Stomach smooth muscle (tissue), 2 donors: ENCODE data around the gene MYO3B.
"Not testable (repeated sequence)": the region's sequence is repeated elsewhere in the genome, so short reads cannot be mapped to it uniquely, and the experiment has no call there.

Experiments
- H3K27ac ChIP-seq: one replicate; pipeline ENCODE4 v1.7.0; 2013; ENCODE audit warnings: mild to moderate bottlenecking, low read length, inconsistent platforms
- H3K27me3 ChIP-seq, 2 donors: one replicate each; pipeline ENCODE4 v1.7.0; 2013; ENCODE audit warnings: low read length in 2 of 2; ENCODE audit not compliant: insufficient read depth in 2 of 2, control insufficient read depth in 1 of 2
- H3K36me3 ChIP-seq, 2 donors: one replicate each; pipeline ENCODE4 v1.7.0; 2013; ENCODE audit warnings: low read length in 2 of 2; ENCODE audit not compliant: control insufficient read depth in 2 of 2, insufficient read depth in 2 of 2
- H3K4me1 ChIP-seq: one replicate; pipeline ENCODE4 v1.7.0; 2013; ENCODE audit warnings: low read length; ENCODE audit not compliant: control insufficient read depth, insufficient read depth
- H3K4me3 ChIP-seq, 2 donors: one replicate each; pipeline ENCODE4 v1.7.0; 2013; ENCODE audit warnings: low read length in 2 of 2
- H3K9ac ChIP-seq, 2 donors: one replicate each; pipeline ENCODE4 v1.7.0; 2013; ENCODE audit warnings: low read length in 2 of 2, mild to moderate bottlenecking in 1 of 2
- H3K9me3 ChIP-seq, 2 donors: one replicate each; pipeline ENCODE4 v1.7.0; 2013; ENCODE audit warnings: low read length in 2 of 2; ENCODE audit not compliant: control insufficient read depth in 2 of 2
- donor health status: healthy.
- donor health status: Pancreatic carcinoma.

MYO3B gene

GRCh38 chr2:170665743-170666142, 487.8 kb downstream of the MYO3B start:
- H3K27ac ChIP-seq = no peak overlapping the region
- no peak overlapping the region for H3K4me3 ChIP-seq
- no peaks in the 10 kb centered on the region for H3K27me3 ChIP-seq
- H3K9ac ChIP-seq = no peak overlapping the region
- no peaks in the 10 kb centered on the region for H3K4me1 ChIP-seq
- H3K36me3 ChIP-seq = no peaks in the 10 kb centered on the region
- H3K9me3 ChIP-seq = no peaks in the 10 kb centered on the region

- Histone ChIP-seq H3K36me3 (no peaks in the 10 kb centered on the region), H3K9ac (no peak overlapping the region), H3K9me3 (no peaks in the 10 kb centered on the region), H3K4me1 (no peaks in the 10 kb centered on the region), H3K27me3 (no peaks in the 10 kb centered on the region), H3K27ac (no peak overlapping the region), H3K4me3 (no peak overlapping the region)
Observed at GRCh38 chr2:170669909-170670308, 492.0 kb downstream of the MYO3B start.

GRCh38 chr2:170670651-170671050, 492.7 kb downstream of the MYO3B start:
- H3K27ac ChIP-seq = no peak overlapping the region
- no peak overlapping the region for H3K9ac ChIP-seq
- H3K4me1 ChIP-seq = no peaks in the 10 kb centered on the region
- no peaks in the 10 kb centered on the region for H3K36me3 ChIP-seq
- H3K4me3 ChIP-seq = no peak overlapping the region
- H3K9me3 ChIP-seq = no peaks in the 10 kb centered on the region
- H3K27me3 ChIP-seq = no peaks in the 10 kb centered on the region

GRCh38 chr2:170671079-170671478, 493.1 kb downstream of the MYO3B start:
- H3K4me1 ChIP-seq = no peaks in the 10 kb centered on the region
- H3K27me3 ChIP-seq = no peaks in the 10 kb centered on the region
- H3K36me3 ChIP-seq = no peaks in the 10 kb centered on the region
- no peak overlapping the region for H3K9ac ChIP-seq
- no peak overlapping the region for H3K27ac ChIP-seq
- no peak overlapping the region for H3K4me3 ChIP-seq
- no peaks in the 10 kb centered on the region for H3K9me3 ChIP-seq

- not testable (repeated sequence) for H3K27ac ChIP-seq, H3K9ac ChIP-seq, H3K4me1 ChIP-seq, H3K9me3 ChIP-seq, H3K36me3 ChIP-seq, H3K4me3 ChIP-seq, H3K27me3 ChIP-seq
Observed at GRCh38 chr2:170674282-170674681, 496.3 kb downstream of the MYO3B start.

- no peaks in the 10 kb centered on the region for H3K36me3 ChIP-seq
- no peak overlapping the region for H3K9ac ChIP-seq
- no peak overlapping the region for H3K4me3 ChIP-seq
- H3K9me3 ChIP-seq = no peaks in the 10 kb centered on the region
- no peaks in the 10 kb centered on the region for H3K27me3 ChIP-seq
- no peaks in the 10 kb centered on the region for H3K4me1 ChIP-seq
- H3K27ac ChIP-seq = no peak overlapping the region
Observed at GRCh38 chr2:170675701-170676100, 497.8 kb downstream of the MYO3B start.

- no peak overlapping the region for H3K9ac ChIP-seq
- no peaks in the 10 kb centered on the region for H3K27me3 ChIP-seq
Observed at GRCh38 chr2:170679607-170680079, 501.7 kb downstream of the MYO3B start.

GRCh38 chr2:170680172-170680941, 502.4 kb downstream of the MYO3B start:
- no peak overlapping the region for H3K27ac ChIP-seq

More at GRCh38 chr2:170679607-170680079, 501.7 kb downstream of the MYO3B start:
- Histone ChIP-seq H3K9me3 (no peaks in the 10 kb centered on the region), H3K4me3 (no peak overlapping the region), H3K27ac (no peak overlapping the region), H3K36me3 (no peaks in the 10 kb centered on the region), H3K4me1 (no peaks in the 10 kb centered on the region)

GRCh38 chr2:170681311-170681710, 503.4 kb downstream of the MYO3B start:
- Histone ChIP-seq H3K4me3 (no peak overlapping the region), H3K9me3 (no peaks in the 10 kb centered on the region), H3K9ac (no peak overlapping the region), H3K36me3 (no peaks in the 10 kb centered on the region), H3K4me1 (no peaks in the 10 kb centered on the region), H3K27me3 (peaks cover 0 to 2% of the 10 kb centered on the region in 2 donors), H3K27ac (no peak overlapping the region)

More at GRCh38 chr2:170680172-170680941, 502.4 kb downstream of the MYO3B start:
- Histone ChIP-seq H3K27me3 (no peaks in the 10 kb centered on the region), H3K36me3 (no peaks in the 10 kb centered on the region), H3K9me3 (no peaks in the 10 kb centered on the region), H3K9ac (no peak overlapping the region), H3K4me1 (no peaks in the 10 kb centered on the region), H3K4me3 (no peak overlapping the region)

- H3K9ac ChIP-seq = no peak overlapping the region
- H3K4me1 ChIP-seq = no peaks in the 10 kb centered on the region
- no peak overlapping the region for H3K4me3 ChIP-seq
- no peak overlapping the region for H3K27ac ChIP-seq
- H3K27me3 ChIP-seq = peaks cover 0 to 2% of the 10 kb centered on the region in 2 donors
- no peaks in the 10 kb centered on the region for H3K36me3 ChIP-seq
- H3K9me3 ChIP-seq = no peaks in the 10 kb centered on the region
Observed at GRCh38 chr2:170685591-170685990, 507.6 kb downstream of the MYO3B start.

- H3K9ac ChIP-seq = no peak overlapping the region
- peaks cover 0 to 2% of the 10 kb centered on the region in 2 donors for H3K27me3 ChIP-seq
- no peaks in the 10 kb centered on the region for H3K4me1 ChIP-seq
- no peak overlapping the region for H3K4me3 ChIP-seq
- no peaks in the 10 kb centered on the region for H3K36me3 ChIP-seq
- no peak overlapping the region for H3K27ac ChIP-seq
- no peaks in the 10 kb centered on the region for H3K9me3 ChIP-seq
Observed at GRCh38 chr2:170689481-170689880, 511.5 kb downstream of the MYO3B start.
